RKO (cell line): ENCODE results near the gene ADRM1.

Source experiments
- DNase-seq: peaks from one replicate; pipeline ENCODE4 v3.0.0-alpha.2; 2016; ENCODE audit warnings: low spot score

The ADRM1 gene

GRCh38 chr20:62311832-62312661 is 9.2 kb downstream of the ADRM1 start:
- no peak for DNase-seq

- no peak for DNase-seq
Measured at GRCh38 chr20:62312662-62312977, 9.8 kb downstream of the ADRM1 start.

DNA sequence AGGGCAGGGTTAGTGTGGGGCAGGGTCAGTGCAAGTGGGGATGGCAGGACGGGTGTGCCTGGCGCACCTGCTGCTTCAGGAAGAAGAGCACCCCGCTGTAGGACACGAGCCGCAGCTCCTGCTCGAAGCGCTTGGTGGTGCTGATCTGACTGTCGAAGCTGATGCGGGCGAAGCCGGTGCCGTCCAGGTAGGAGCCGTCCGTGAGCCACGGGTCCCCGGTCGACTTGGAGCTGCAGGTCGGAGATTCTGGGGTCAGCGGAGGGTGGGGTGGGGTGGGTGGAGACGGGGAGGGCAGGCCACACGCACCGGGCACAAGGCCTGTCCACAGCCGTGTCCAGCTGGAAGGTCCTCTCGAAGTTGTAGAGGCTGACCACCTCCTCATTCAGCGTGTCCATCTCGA is 10.2 kb downstream of the ADRM1 start:
- no peak for DNase-seq

GRCh38 chr20:62313460-62314338 is 10.9 kb downstream of the ADRM1 start:
- DNase-seq: no peak

DNA sequence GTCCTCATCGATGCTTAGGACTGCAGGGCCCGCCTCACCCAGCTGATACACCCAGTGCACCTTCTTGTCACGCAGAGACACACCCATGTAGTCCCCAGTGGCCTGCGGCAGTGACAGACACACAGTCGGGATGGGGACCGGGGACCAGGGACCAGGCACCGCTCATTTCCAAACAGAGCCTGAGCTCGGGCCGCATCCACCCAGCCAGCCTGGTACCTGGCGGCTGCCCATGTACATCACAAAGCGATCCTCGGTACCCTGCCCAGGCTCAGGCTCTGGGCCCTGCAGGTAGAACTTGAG is 11.5 kb downstream of the ADRM1 start:
- no peak for DNase-seq

GRCh38 chr20:62314711-62315302 is 12.0 kb downstream of the ADRM1 start:
- no peak for DNase-seq

DNA sequence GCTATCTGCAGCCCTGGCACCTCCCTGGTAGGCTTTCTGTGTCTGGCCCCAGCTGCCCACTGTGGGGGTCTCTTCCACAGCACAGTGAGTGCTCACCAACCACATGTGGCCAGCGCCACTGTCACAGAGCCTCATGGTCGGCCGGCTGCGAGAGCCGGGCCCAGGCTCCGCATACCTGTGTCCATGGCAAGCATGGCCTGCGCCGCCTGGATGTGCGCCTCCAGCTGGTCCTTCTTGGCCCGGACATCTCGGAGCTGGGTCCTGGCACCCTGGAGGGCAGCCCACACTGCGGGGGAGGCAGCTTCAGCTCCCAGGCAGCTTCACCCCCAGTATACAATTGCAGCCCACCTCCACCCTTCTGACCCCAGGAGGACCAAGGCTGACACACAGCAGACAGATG is 13.0 kb downstream of the ADRM1 start:
- DNase-seq: no peak

DNA sequence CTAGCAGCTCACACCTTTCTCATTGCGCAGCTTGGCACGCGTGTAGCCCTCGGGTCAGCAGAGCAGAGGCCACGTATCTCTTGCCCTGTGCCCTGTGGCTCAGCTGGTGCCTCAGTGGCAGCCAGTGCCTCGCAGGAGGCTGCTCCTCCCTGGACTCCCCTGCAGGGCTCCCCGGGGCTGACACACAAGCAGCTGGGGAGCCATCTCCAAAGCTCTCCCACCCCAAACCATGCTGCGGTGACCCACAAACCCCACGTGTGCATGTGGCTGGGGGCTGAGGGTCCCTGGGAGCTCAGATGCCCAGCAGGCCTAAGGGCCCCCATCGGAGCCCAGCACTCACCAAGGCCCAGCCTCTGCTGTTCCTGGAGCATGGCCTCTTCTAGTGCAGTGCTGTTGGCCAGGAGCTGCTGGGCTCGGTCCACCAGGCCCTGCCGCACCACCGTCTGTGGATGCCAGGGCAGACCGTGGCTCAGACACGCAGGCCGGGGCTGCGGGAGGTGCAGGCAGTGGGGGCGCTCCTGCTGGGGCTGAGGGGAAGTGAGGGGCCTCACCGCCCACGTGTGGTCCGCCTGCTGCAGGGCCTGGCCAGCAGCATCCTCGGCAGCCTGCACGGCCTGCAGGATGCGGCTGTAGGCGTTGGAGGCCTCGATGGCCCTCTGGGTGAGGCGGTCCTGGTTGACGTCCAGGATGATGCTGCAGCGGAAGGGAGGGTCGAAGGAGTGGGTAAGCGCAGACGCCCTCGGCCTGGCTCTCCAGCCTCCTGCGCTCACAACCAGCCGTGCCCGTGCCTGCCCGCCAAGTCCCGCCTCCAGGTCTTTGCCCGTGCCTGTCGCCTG is 13.8 kb downstream of the ADRM1 start:
- DNase-seq: no peak

DNA sequence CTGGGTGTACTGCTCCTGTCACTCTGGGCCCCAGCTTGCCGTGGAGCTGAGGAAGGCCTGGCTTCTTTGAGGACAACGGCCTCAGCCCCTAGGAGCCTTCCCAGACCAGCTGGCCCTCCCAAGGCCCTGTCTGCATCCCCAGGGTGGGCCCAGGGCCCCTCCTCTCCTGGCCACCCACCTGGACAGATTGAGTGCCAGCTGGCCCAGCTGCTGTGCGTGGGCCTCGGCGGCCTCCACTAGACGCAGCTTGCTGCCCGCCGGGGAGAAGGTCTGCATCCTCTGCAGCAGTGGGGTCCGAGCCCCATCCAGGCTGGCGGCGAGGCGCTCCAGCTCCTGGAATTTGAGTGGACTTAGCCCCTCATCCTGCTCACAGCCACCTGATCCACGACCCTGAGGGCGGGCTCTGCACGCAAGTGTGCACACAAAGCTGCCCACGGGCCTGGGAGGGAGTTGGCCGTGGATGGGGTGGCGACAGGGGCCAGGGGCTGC is 14.4 kb downstream of the ADRM1 start:
- DNase-seq: no peak

DNA sequence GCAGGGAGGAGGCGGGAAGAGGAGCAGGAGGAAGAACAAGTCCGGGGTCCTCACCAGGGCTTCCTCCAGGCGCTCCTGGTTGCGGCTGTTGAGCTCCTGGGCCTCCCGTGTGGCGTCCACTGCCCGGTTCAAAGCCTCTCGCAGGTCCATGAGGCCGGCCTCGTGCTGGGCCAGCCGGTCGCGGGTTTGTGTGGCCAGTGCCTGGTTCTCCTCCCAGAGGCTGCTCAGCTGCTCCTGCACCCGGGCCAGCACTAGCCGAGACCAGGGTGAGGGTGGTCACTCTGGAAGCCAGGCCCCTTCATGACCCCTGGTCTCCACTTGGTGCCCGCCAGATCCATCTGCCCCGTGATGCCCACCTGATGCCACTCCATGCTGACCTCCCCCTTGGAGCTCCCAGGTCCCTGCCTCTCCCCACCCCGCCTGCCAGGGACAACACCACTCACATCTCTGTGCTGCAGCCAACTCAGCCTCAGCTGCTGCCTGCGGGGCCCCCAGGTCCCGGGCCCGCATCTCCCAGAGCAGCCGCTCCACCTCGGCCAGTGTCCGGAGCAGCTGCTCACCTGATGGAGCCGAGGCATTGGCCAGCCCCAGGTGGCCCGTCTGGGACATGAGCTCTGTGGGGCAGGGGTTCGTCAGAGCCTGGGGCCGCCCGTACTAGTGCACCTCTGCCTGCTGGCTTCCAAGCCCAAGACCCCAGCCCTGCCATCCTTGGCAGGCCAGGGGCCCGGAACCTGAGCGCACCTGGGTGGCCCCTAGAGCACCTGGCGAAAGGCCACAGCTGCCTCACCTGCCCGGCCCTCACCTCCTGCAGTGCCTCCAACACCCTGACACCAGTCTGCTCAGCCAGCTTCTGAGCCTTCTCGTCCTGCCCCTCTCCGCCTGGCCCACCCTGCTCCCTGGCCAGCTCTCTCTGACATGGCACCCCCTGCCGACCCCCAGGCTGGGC is 15.9 kb downstream of the ADRM1 start:
- peak; percentile 49 for DNase-seq

- no peak for DNase-seq
Measured at GRCh38 chr20:62319346-62319909, 16.6 kb downstream of the ADRM1 start.

DNA sequence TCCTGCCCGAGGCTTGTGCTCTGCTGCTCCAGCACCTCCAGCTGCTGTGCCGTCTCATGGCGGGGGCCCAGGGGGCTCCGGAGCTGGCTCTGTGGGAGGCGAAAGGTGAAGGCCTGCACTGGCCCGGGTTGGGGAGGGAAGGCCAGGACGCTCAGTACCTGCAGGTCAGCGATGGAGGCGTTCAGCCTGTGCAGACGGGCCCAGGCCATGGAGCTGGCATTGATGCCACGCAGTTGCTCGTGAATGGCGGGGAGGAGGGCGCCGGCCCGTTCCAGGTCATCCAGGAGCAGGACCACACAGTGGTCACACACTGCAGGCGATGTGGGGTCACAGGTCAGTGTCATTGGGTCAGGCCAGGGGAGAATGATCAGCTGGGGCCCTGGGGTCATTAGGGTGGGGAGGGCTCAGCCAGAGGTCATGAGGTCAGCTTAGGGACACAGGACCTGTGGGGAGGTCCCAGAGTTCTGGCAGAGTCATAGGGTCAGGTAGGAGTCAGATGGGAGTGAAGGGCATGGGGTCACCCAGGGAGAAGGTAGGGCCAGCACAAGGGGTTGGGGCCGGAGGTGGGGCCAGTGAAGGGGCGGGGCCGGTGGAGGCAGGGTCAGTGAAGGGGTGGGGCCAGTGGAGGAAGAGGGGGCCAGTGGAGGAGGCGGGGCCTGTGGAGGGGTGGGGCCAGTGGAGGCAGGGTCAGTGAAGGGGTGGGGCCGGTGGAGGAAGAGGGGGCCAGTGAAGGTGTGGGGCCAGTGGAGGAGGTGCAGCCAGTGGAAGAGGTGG is 18.0 kb downstream of the ADRM1 start:
- DNase-seq: peak; percentile 50

DNA sequence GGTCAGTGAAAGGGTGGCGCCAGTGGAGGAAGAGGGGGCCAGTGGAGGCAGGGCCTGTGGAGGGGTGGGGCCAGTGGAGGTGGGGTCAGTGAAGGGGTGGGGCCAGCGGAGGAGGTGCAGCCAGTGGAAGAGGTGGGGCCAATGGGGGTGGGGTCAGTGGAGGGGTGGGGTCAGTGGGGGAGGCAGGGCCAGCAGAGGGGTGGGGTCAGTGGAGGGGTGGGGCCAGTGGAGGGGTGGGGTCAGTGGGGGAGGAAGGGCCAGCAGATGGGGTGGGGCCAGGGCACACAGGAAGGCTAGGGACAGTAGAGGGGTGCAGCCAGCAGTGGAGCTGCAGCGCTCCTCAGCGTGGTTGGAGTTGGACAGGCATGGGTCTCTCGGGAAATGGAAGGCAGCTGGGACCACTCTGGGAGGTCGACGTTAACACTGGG is 18.7 kb downstream of the ADRM1 start:
- peak; percentile 51 for DNase-seq

DNA sequence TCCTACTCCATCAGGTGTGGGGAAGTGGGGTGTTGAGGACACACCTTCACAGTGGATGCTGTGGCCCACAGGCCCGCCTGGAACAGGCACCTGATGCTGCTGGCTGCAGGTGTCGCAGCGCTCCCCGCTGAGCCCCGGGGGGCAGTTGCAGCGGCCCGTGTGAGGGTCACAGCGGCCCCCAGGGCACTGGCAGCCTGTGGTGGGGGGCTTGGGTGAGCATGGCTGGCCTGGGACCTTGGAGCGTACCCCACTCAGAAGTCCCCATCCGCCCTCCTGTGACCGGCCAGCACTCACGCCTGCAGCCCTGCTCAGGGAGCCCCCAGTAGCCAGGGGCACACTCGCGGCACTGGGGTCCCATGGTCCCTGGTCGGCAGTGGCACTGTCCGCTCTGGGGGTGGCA is 19.2 kb downstream of the ADRM1 start:
- DNase-seq: no peak

DNA sequence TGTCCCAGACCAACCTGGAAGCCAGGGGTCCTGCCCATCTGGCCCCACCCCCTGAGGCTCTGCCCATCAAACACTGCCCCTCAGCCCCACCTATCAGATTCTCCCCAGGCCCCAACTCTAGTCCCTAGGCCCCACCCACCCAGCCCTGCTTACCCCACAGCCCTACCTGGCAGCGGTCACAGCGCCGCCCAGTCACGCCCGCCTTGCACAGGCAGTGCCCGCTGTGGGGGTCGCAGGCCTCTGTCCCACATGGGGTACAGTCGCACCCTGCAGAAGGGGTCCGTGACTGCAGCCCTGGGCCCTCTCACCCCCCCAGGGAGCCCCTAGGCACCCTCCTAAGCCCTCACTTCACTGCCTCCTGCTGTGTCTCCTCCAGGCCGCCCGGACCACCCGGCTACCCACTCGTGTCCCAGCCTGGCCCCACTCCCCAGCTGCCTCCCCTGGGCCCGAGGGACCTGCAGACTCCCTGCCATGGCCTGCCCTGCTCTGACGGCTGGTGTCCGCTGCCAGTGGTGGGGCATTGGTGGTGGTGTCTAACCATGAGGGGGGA is 19.8 kb downstream of the ADRM1 start:
- DNase-seq: no peak

- DNase-seq: no peak
Measured at GRCh38 chr20:62323146-62323979, 20.6 kb downstream of the ADRM1 start.

GRCh38 chr20:62323980-62324906 is 21.4 kb downstream of the ADRM1 start:
- DNase-seq: no peak
